Type B pancreatic cell (in vitro differentiated cells): ENCODE measurements around the gene DNER. TPM values are rescaled to one million over a fixed set of nuclear protein-coding genes. Genes with fewer than 3 reads are reported as not detected.

Source experiments
- DNase-seq: peaks from one replicate; pipeline ENCODE4 v3.0.0; 2021; ENCODE audit warnings: mixed read lengths; ENCODE audit not compliant: unreplicated experiment; ENCODE audit errors: extremely low spot score
- H3K27ac Mint-ChIP-seq: 2 replicates; pipeline ENCODE4 v1.8.0; 2021; ENCODE audit warnings: mild to moderate bottlenecking, mixed read lengths
- H3K27me3 Mint-ChIP-seq: 2 replicates; pipeline ENCODE4 v1.8.0; 2021; ENCODE audit warnings: mixed read lengths
- H3K36me3 Mint-ChIP-seq: 2 replicates; pipeline ENCODE4 v1.8.0; 2021; ENCODE audit warnings: mixed read lengths
- H3K4me1 Mint-ChIP-seq: one replicate; pipeline ENCODE4 v1.8.0; 2021; ENCODE audit warnings: mixed read lengths; ENCODE audit not compliant: unreplicated experiment
- H3K4me3 Mint-ChIP-seq: 2 replicates; pipeline ENCODE4 v1.8.0; 2021; ENCODE audit warnings: mild to moderate bottlenecking, mixed read lengths
- H3K9me3 Mint-ChIP-seq: 2 replicates; pipeline ENCODE4 v1.8.0; 2021; ENCODE audit warnings: mixed read lengths
- total RNA-seq: library from RNA; stranded (reverse); gene quantifications from 2 replicates; pipeline ENCODE4 v1.2.1, GENCODE V29; 2021; ENCODE audit warnings: low replicate concordance
- TF ChIP-seq, protein P1 (sequence below): fragments of 200-600 bp; sonication (generic); conservative IDR thresholded peaks from 2 replicates; pipeline ENCODE4 v1.5.0; 2021; ENCODE audit warnings: antibody characterized with exemption, mild to moderate bottlenecking

DNER gene
- total RNA-seq, 1 donor from 2014 or later: 15.9 TPM

DNA sequence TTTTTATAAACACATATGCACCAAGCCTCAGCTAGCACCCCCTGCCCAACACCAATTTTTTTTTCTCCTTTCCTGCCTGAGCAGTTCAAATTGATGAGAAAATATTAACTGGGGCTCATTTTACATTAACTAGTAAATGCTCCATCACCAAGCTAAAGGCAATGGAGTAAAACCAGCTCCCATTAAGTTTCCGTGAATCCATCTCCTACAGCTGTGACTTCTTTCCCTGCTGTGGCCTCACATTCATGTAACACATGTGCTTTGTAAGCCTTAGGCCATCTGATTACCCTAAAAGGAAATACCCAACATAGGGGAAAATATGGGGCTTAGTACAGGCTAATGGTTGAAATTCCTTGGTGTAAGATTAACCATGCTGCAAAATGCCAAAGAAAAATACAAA, 60.8 kb downstream of the DNER start:
- H3K9me3 Mint-ChIP-seq: no peaks in the 10 kb centered on the region
- no peak overlapping the region for H3K4me3 Mint-ChIP-seq
- TF ChIP-seq, protein P1, sequence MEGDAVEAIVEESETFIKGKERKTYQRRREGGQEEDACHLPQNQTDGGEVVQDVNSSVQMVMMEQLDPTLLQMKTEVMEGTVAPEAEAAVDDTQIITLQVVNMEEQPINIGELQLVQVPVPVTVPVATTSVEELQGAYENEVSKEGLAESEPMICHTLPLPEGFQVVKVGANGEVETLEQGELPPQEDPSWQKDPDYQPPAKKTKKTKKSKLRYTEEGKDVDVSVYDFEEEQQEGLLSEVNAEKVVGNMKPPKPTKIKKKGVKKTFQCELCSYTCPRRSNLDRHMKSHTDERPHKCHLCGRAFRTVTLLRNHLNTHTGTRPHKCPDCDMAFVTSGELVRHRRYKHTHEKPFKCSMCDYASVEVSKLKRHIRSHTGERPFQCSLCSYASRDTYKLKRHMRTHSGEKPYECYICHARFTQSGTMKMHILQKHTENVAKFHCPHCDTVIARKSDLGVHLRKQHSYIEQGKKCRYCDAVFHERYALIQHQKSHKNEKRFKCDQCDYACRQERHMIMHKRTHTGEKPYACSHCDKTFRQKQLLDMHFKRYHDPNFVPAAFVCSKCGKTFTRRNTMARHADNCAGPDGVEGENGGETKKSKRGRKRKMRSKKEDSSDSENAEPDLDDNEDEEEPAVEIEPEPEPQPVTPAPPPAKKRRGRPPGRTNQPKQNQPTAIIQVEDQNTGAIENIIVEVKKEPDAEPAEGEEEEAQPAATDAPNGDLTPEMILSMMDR: no peak
- no peak for DNase-seq
- no peaks in the 10 kb centered on the region for H3K36me3 Mint-ChIP-seq
- H3K27ac Mint-ChIP-seq: no peak overlapping the region
- peaks cover 4% of the 10 kb centered on the region for H3K27me3 Mint-ChIP-seq
- H3K4me1 Mint-ChIP-seq: no peaks in the 10 kb centered on the region

DNA sequence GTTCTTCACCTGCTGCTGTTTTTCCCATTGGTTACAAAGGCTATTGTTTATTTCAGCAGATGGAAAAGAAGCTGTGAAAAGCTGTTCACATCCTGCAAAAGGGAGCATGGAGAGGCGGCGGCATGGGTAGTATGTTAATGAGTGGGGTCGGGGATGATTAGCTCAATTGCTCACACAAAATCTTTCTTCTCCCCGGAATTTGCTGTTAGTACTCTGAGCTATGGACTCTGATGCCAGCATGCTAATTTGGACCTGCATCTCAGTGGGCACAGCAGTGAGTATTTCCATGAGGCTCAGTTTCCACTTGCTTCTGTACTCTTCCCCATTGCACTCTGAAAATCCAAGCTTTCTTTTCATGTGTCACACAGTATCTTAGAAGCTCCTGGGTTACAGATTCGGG, 61.6 kb downstream of the DNER start:
- no peaks in the 10 kb centered on the region for H3K36me3 Mint-ChIP-seq
- no peak overlapping the region for H3K4me3 Mint-ChIP-seq
- no peak overlapping the region for H3K27ac Mint-ChIP-seq
- H3K4me1 Mint-ChIP-seq: no peaks in the 10 kb centered on the region
- no peaks in the 10 kb centered on the region for H3K9me3 Mint-ChIP-seq
- H3K27me3 Mint-ChIP-seq: peaks cover 4% of the 10 kb centered on the region
- TF ChIP-seq, protein P1: no peak
- DNase-seq: no peak

DNA sequence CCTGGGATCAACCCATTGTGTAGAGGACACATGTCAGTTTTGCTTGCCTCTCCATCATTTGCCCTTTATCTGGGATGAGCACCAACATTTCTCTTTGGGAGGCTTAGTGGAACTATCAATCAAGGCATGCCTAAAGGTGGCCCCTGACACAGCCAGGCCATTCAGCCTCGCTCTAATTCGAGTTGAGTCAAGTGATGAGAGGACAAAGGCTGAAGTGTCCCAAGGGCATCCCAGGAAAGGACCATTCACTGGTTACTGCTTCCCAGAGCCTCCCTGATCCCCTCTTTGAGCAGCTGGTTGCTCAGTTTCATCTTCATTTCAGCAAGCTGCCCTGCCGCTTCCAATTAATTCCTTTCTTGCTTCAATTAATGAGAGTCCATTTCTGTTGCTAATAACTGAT, 63.5 kb downstream of the DNER start:
- Mint-ChIP-seq H3K9me3 (no peaks in the 10 kb centered on the region), H3K27me3 (peaks cover 4% of the 10 kb centered on the region), H3K4me3 (no peak overlapping the region), H3K27ac (no peak overlapping the region), H3K36me3 (no peaks in the 10 kb centered on the region), H3K4me1 (no peaks in the 10 kb centered on the region)
- DNase-seq: no peak
- TF ChIP-seq, protein P1: no peak

DNA sequence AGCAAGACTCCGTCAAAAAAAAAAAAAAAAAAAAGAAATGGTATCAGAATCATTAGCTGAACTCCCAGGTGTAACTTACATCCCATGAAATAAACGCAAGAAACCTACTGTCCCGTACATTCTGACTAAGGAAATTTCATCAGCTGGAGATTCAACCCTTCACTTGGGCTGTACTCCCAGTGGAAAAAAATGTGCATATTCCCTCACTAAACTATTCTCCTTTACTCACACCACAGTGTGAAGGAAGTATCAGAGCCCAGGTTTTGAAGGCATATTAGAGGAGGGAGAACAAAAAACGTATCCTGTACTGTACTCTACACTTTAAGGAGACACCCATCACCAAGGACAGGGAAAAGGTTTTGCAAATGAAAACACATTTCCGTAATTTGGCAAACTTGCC, 64.3 kb downstream of the DNER start:
- TF ChIP-seq, protein P1: no peak
- Mint-ChIP-seq H3K27ac (no peak overlapping the region), H3K4me3 (no peak overlapping the region), H3K4me1 (no peaks in the 10 kb centered on the region), H3K9me3 (no peaks in the 10 kb centered on the region), H3K36me3 (no peaks in the 10 kb centered on the region), H3K27me3 (peaks cover 4% of the 10 kb centered on the region)
- no peak for DNase-seq

DNA sequence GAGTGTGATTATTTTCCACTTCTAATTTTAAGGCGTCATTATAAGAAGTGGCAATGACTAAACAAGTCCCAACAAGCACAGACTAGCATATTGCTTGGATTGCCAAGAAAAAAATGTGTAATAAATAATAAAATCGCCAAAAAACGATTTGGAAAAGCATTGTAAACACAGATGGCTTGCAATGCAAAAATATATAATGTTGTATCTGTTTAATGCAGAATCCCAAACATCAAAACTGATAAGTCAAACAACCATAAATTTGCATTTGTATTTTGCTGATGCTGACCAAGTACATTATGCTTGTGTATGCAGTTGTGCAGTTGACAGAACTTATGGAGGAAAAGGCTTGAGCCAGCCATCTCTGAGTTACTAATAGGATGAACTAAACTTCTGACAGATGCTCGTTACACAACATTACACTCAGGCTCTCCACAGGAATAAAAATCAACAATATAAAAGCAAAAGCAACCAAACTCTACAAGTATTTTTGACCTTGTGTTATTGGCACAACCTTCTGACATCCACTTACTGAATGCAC, 68.1 kb downstream of the DNER start:
- no peak for DNase-seq
- Mint-ChIP-seq H3K27me3 (no peaks in the 10 kb centered on the region), H3K27ac (no peak overlapping the region), H3K36me3 (no peaks in the 10 kb centered on the region), H3K9me3 (no peaks in the 10 kb centered on the region), H3K4me3 (no peak overlapping the region), H3K4me1 (no peaks in the 10 kb centered on the region)
- TF ChIP-seq, protein P1: no peak

DNA sequence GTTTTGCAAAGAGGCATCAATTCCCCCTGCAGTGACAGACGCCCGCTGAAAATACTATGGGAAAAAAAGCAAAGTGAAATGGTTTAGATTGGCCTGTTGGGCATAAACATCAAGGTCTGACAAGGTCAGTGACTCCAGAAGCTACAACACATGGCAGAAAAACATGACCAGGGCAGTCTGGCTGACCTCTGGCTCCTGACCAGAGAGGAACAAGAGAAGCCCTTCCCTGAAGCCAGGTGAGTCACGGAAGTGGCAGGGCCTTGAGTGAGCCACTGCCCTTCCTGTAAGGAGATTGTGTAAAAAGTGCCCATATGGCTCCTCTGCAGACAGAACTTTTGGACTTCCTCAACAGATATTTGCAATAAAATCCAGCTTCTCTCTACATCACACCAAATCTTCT, 72.0 kb downstream of the DNER start:
- TF ChIP-seq, protein P1: no peak
- no peak overlapping the region for H3K27ac Mint-ChIP-seq
- DNase-seq: no peak
- no peak overlapping the region for H3K4me3 Mint-ChIP-seq
- H3K27me3 Mint-ChIP-seq: no peaks in the 10 kb centered on the region
- no peaks in the 10 kb centered on the region for H3K36me3 Mint-ChIP-seq
- H3K9me3 Mint-ChIP-seq: peaks cover 5% of the 10 kb centered on the region
- no peaks in the 10 kb centered on the region for H3K4me1 Mint-ChIP-seq
